Cardiac muscle cell (in vitro differentiated cells and primary cell): ENCODE measurements around the gene TEX13C. TPM values are rescaled to one million over a fixed set of nuclear protein-coding genes. Genes with fewer than 3 reads are reported as not detected.

Source experiments
- DNase-seq, 2 donors: peaks; one replicate each; pipeline versions ENCODE4 v3.0.0 to v3.0.0-alpha.2; 2010 to 2017; ENCODE audit warnings: low read depth in 1 of 2, low spot score in 1 of 2
- H3K27ac ChIP-seq: fragments of 200-600 bp; sonication (generic); 2 replicates; pipeline ENCODE4 v1.5.1; 2016
- H3K27me3 ChIP-seq: fragments of 200-600 bp; sonication (generic); 2 replicates; pipeline ENCODE4 v1.6.0; 2016; ENCODE audit warnings: control low read depth
- H3K36me3 ChIP-seq: fragments of 200-600 bp; sonication (generic); 2 replicates; pipeline ENCODE4 v1.5.1; 2016; ENCODE audit warnings: control low read depth
- H3K4me1 ChIP-seq: fragments of 200-600 bp; sonication (generic); 2 replicates; pipeline ENCODE4 v1.8.1; 2017; ENCODE audit warnings: low read depth, mild to moderate bottlenecking, mixed run types
- H3K4me3 ChIP-seq: fragments of 200-600 bp; sonication (generic); 2 replicates; pipeline ENCODE4 v1.5.1; 2016; ENCODE audit warnings: mild to moderate bottlenecking
- H3K9me3 ChIP-seq: fragments of 200-600 bp; sonication (generic); 2 replicates; pipeline ENCODE4 v1.5.1; 2017; ENCODE audit warnings: low read depth, mild to moderate bottlenecking, control low read depth
- polyA plus RNA-seq: library from polyadenylated mRNA; unstranded; fragments of >200 nt; fragmentation: Nextera tagmentation; extraction: Ambion mirVana; gene quantifications from 2 replicates; pipeline ENCODE4 v1.2.1, GENCODE V29; 2016
- total RNA-seq: library from RNA; depleted of rRNA; stranded (reverse); fragments of >200 nt; gene quantifications from 2 replicates; pipeline ENCODE4 v1.2.3, GENCODE V29; 2016
- TF ChIP-seq, protein P1 (sequence below): IDR thresholded peaks from 2 replicates; pipeline ENCODE4 v1.5.1; 2012; ENCODE audit warnings: low read depth, mild to moderate bottlenecking, low read length

Gene TEX13C
- total and polyA plus RNA-seq, 2 experiments from 2014 or later: not detected

- TF ChIP-seq, protein P1, sequence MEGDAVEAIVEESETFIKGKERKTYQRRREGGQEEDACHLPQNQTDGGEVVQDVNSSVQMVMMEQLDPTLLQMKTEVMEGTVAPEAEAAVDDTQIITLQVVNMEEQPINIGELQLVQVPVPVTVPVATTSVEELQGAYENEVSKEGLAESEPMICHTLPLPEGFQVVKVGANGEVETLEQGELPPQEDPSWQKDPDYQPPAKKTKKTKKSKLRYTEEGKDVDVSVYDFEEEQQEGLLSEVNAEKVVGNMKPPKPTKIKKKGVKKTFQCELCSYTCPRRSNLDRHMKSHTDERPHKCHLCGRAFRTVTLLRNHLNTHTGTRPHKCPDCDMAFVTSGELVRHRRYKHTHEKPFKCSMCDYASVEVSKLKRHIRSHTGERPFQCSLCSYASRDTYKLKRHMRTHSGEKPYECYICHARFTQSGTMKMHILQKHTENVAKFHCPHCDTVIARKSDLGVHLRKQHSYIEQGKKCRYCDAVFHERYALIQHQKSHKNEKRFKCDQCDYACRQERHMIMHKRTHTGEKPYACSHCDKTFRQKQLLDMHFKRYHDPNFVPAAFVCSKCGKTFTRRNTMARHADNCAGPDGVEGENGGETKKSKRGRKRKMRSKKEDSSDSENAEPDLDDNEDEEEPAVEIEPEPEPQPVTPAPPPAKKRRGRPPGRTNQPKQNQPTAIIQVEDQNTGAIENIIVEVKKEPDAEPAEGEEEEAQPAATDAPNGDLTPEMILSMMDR: no peak
- no peaks in the 10 kb centered on the region for H3K9me3 ChIP-seq
- no peaks in the 10 kb centered on the region for H3K27me3 ChIP-seq
- DNase-seq: no peak
- no peaks in the 10 kb centered on the region for H3K36me3 ChIP-seq
- no peaks in the 10 kb centered on the region for H3K4me1 ChIP-seq
- no peak overlapping the region for H3K27ac ChIP-seq
- no peak overlapping the region for H3K4me3 ChIP-seq
Observed at GRCh38 chrX:125340490-125340889, 20.8 kb downstream of the TEX13C start.

DNA sequence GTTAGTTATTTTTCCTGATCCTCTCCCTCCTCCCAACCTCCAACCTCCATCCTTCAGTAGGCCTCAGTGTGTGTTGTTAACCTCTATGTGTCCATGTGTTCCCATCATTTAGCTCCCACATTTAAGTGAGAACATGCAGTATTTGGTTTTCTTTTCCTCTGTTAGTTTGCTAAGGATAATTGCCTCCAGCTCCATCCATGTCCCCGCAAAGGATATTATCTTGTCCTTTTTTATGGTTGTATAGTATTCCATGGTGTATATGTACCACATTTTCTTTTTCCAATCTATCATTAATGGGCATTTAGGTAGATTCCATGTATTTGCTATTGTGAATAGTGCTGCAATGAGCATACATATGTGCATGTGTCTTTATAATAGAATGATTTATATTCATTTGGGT lies 54.5 kb downstream of the TEX13C start:
- TF ChIP-seq, protein P1: no peak
- no peak overlapping the region for H3K27ac ChIP-seq
- DNase-seq: no peak
- no peaks in the 10 kb centered on the region for H3K36me3 ChIP-seq
- no peak overlapping the region for H3K4me3 ChIP-seq
- no peaks in the 10 kb centered on the region for H3K9me3 ChIP-seq
- H3K27me3 ChIP-seq: no peaks in the 10 kb centered on the region
- H3K4me1 ChIP-seq: no peaks in the 10 kb centered on the region
